Mammary epithelial cell (primary cell): ENCODE measurements around the gene LPP.

ENCODE experiments used
- EZH2 ChIP-seq: IDR thresholded peaks from 2 replicates; pipeline ENCODE4 v1.6.1; 2012; ENCODE audit warnings: low read length, inconsistent platforms, borderline replicate concordance
- TF ChIP-seq, protein P1 (sequence below), 2 donors: IDR thresholded peaks in 1 of 2; conservative IDR thresholded peaks in 1 of 2; 2 replicates each; pipeline ENCODE4 v1.5.1; 2011 to 2012; ENCODE audit warnings: inconsistent platforms in 2 of 2, low read length in 2 of 2, mild to moderate bottlenecking in 2 of 2, control low read depth in 1 of 2, low read depth in 1 of 2; ENCODE audit not compliant: insufficient read depth in 1 of 2; ENCODE audit errors: extremely low read depth in 1 of 2

DNA sequence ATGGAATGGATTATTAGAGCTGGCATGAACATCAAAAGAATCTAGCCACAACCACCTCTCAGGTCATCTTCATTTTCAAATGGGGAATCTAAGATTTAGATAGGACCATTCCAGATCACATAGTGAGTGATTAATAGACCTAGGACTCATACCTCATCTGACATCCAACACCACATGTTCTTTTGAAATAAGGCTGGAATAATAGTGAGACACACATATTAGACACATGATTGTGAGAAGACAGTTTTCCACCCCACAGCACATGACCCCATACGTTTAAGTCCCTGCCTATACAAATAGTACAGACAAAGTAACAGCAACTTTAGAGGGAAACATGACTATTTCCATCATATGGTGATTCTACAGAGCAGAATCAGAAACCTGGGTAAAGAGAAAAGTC, 673.1 kb downstream of the LPP start:
- TF ChIP-seq, protein P1, sequence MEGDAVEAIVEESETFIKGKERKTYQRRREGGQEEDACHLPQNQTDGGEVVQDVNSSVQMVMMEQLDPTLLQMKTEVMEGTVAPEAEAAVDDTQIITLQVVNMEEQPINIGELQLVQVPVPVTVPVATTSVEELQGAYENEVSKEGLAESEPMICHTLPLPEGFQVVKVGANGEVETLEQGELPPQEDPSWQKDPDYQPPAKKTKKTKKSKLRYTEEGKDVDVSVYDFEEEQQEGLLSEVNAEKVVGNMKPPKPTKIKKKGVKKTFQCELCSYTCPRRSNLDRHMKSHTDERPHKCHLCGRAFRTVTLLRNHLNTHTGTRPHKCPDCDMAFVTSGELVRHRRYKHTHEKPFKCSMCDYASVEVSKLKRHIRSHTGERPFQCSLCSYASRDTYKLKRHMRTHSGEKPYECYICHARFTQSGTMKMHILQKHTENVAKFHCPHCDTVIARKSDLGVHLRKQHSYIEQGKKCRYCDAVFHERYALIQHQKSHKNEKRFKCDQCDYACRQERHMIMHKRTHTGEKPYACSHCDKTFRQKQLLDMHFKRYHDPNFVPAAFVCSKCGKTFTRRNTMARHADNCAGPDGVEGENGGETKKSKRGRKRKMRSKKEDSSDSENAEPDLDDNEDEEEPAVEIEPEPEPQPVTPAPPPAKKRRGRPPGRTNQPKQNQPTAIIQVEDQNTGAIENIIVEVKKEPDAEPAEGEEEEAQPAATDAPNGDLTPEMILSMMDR (conservative IDR thresholded peaks at IDR 0.05 in 1 of 2, IDR thresholded peaks at IDR 0.05 in 1 of 2; ENCODE audit: extremely low read depth in 1 of 2, insufficient read depth in 1 of 2, low read depth in 1 of 2, low read length in 2 of 2) = no peak
- TF ChIP-seq EZH2 = no peak
